GM10847 (cell line): ENCODE measurements around the gene OR51A7.

ENCODE experiments used
- POLR2A ChIP-seq: IDR thresholded peaks from 2 replicates; pipeline ENCODE4 v1.6.1; 2011; ENCODE audit not compliant: insufficient read length; ENCODE audit errors: extremely low read depth

Gene OR51A7, protein sequence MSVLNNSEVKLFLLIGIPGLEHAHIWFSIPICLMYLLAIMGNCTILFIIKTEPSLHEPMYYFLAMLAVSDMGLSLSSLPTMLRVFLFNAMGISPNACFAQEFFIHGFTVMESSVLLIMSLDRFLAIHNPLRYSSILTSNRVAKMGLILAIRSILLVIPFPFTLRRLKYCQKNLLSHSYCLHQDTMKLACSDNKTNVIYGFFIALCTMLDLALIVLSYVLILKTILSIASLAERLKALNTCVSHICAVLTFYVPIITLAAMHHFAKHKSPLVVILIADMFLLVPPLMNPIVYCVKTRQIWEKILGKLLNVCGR

DNA sequence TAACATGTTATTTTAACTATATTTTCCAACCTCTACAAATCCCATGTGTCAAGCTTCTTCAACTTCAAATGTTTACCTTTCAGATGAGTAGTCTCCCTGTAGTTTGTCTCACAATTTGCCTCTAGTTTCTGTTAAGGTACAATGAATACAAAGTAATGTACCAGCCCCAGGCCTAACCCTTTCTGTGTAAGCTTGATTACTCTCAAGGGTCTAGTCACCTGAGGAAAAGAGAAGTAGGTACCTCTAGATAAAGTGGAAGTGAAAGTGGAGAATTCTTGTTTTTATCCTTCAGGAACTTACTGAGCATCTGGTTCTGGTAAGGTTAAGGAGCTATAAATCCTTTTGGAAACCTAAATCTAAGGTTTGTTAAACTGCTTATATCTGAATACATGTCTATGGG, at the start of gene OR51A7:
TSS of gene OR51A7 (plus strand) at position 300 of the 400 bp plus-strand sequence. CDS start 3,587 bp downstream, outside the sequence.
- TF ChIP-seq POLR2A = no peak

DNA sequence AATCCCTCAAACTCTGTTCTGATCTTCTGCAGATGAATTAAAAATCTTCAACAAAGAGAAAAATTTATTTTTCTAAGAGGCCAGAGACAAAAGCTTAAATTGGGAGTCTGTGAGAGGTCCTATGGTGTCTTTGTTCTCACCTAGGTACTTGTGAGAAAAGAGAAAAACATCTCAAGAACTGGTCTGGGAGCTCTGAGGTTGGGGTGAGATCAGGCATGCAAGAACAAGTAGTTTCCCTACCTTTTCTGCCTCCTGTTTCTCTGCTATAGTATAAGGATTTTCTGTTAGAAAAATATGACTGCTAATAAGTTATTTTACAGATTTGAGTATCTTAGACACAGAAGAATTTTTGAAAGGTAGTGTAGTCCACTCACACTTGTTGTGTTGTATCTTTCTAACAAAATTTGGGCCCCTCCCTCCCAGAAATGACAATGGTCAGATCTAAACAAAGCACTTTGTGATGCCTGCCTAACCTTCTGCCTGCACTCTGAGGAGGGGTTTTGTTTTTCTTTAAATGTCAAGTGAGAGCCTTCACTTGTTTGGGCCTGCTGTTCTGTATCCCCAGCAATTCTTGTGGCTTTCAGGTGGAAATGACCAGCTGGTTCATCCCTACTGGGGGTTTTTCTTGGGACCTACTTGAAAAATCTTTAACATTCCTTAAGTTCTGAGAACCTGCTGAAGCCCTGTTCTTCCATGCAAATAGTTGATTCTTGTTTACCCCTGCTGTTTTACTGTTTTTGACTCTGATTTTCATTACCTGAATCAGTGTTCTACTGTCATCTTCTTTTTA, 40.9 kb upstream of the OR51A7 start:
- no peak for TF ChIP-seq POLR2A

DNA sequence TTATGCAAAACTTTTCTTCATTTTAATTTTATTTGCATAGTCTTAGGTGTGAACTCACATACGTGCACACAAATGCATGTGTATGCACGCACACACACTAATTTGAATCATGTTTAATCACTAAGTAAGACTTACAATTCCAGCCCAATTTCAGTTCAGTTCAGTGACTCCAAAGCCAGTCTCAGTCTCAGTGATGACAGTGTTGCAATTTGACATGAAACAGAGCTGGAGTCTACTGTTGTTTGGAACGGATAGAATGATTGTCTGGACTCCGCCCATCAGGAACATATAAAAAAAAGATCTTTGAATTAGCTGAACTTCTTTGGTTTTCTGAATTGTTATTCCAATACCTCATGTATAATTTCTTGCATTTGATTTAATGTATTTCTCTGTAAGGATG, 39.7 kb upstream of the OR51A7 start:
- TF ChIP-seq POLR2A = no peak

DNA sequence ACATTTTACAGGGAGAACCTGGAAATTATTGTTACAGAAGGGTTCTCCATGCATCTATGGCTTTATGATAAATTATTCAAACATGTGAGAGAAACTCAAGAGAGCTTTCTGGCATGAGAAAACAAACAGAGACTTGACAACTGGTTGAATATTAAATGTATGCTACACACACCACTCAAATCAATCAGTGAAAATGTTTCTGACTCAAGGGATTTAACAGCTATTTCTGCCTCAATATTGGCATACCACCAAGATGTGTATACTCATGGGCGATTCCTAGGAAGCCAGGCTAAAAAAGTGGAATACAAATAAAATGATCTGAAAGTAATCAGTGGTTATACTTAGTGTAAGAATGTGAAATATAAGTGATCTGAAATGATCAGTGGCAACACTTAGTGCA, 37.7 kb upstream of the OR51A7 start:
- TF ChIP-seq POLR2A = no peak

DNA sequence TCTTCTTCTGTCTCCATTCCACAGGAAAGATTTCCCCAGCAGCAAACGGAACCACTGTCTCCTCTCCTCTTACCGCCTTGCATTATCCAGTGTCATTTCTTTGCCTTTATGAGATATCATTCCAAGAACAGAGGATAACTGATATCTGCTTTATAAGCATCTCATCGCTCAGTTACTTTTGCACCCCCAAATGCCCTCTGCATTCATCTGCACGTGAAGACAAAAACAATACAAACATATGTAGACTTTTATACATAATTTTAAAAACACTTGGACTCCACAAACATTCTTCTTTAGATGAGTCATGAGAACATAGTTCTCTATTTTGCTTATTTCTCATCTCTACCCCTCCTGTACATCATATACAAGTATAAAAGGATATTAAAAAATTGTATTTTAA, 22.4 kb upstream of the OR51A7 start:
- TF ChIP-seq POLR2A = no peak

DNA sequence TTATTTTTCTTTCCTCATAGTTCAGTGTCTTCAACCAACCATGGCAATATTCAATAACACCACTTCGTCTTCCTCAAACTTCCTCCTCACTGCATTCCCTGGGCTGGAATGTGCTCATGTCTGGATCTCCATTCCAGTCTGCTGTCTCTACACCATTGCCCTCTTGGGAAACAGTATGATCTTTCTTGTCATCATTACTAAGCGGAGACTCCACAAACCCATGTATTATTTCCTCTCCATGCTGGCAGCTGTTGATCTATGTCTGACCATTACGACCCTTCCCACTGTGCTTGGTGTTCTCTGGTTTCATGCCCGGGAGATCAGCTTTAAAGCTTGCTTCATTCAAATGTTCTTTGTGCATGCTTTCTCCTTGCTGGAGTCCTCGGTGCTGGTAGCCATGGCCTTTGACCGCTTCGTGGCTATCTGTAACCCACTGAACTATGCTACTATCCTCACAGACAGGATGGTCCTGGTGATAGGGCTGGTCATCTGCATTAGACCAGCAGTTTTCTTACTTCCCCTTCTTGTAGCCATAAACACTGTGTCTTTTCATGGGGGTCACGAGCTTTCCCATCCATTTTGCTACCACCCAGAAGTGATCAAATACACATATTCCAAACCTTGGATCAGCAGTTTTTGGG, 21.6 kb upstream of the OR51A7 start, which contains the start of gene OR51T1:
TSS of gene OR51T1 (plus strand) at position 41 of the 641 bp plus-strand sequence. CDS start at position 41, 0 bp downstream.
- no peak for TF ChIP-seq POLR2A

DNA sequence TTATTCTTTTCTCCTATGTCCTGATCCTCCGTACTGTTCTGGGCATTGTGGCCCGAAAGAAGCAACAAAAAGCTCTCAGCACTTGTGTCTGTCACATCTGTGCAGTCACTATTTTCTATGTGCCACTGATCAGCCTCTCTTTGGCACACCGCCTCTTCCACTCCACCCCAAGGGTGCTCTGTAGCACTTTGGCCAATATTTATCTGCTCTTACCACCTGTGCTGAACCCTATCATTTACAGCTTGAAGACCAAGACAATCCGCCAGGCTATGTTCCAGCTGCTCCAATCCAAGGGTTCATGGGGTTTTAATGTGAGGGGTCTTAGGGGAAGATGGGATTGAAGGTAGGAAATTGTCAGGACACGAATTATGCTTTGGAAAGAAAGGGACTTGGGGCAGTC, 21.0 kb upstream of the OR51A7 start:
- no peak for TF ChIP-seq POLR2A

DNA sequence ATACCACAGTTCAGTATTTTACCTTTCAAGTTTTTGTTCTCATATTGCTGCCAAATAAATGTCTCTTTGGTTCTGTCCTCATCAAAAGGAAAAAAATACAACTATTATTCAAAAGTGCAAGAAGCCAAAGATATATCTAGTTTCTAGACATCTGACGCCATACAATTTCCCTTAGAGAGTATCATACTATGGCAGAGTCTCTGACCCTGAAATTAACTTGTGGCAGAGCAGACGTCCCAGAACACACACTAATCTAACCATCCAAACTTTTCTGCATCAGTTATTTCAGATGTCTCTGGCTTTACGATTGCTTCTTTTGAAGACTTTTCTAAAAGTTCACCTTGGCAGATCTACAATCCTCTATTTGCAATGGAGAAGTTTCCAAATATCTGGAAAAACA, 19.2 kb upstream of the OR51A7 start:
- TF ChIP-seq POLR2A = no peak

DNA sequence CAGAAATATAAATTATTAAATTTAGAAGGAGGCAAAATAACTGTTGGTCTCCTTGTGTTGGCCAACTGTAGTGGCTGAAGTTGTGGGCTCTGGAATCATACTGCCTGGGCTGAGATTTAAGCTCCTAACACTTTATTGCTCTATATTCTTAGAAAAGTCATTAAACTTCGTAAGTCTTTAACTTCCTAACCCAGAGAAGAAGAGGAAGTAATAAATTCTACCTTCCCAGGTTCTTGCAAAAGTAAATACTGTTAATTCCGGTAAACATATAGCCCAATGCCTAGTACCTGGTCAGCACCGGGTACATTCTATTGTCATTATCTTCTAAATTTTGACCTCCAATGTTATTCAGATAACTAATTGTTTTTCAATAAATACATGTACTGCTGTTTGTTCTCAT, 17.4 kb upstream of the OR51A7 start:
- TF ChIP-seq POLR2A = no peak

DNA sequence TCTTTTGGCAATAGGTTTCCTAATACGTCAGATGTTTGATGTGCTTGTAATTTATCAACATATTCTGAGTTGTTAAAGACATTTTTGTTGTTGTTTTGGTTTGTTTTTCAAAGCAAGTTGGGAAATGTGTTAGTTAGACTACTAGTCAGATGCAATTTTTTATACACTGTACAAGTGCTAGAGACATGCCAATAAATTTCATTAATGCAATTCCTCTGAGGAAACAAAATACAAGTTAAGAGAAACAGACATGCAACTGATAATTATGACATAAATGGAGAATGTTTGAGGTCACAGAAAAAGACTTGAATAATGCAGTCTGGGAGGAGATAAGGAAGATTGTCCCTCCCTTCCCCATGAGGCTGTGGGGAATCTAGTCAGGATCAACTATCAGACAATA, 16.0 kb upstream of the OR51A7 start:
- no peak for TF ChIP-seq POLR2A

DNA sequence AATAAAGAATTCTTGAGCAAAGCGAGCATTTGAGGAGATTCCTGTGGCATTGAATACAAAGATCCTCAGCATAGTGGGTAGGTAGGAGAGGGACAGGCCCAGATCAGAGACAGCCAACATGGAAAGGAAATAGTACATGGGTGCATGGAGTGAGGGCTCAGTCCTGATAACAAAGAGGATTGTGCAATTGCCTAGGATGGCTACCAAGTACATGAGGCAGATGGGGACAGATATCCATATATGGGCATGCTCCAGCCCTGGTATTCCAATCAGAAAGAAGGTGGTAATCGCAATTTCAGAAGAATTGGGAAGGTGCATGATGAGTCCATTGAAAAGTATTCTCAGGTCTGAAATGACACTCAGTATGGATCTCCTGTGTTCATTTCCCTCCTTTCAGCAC, 13.3 kb upstream of the OR51A7 start:
- no peak for TF ChIP-seq POLR2A

DNA sequence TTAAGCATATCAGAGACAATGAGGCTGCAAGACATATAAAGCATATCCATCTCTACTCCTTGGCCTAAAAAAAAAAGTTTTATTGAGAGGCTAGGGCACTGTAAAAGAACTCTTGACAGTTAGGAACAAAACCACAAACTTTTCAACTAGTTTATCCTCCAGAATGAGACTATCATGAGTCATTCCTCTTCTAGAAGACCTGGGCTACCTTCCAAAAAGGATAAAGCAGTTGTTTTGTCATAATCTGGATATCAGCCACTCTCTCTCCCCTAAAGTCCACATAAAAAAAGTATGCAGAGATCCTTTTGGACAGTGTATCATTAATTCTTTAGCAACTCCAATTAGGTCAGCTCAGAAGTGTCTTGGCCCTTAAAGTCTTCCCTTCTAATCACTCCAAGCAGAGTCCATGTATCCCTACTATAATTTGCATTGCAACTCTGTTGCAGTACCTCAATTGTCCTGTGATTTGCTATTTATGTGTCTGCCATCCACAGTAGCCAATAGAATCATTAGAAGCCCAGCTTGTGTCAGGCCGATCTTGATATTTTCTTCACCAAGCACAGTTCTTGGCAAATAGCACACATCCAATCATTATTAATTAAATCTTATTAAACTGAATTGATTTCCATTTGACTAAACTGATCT, 11.5 kb upstream of the OR51A7 start:
- TF ChIP-seq POLR2A = no peak

DNA sequence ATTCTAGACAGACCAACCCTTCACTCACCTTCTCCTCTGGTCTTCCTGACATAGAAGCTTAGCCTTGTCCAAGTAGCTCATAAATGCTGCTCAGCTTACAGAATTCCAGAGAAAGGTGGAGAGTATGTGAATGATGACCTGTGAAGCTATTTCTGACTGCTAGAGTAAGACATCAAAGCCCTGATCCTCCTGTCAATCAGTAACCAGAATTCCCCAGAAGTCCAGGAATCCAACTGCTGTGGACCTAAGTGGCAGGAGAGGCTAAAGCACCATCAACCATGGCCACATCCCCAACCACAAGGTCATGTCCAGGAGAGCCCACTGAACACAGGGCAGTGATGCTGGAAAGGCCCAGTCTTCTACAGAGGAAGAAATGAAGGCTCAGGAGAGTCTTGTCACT, 13.0 kb downstream of the OR51A7 start:
- no peak for TF ChIP-seq POLR2A

DNA sequence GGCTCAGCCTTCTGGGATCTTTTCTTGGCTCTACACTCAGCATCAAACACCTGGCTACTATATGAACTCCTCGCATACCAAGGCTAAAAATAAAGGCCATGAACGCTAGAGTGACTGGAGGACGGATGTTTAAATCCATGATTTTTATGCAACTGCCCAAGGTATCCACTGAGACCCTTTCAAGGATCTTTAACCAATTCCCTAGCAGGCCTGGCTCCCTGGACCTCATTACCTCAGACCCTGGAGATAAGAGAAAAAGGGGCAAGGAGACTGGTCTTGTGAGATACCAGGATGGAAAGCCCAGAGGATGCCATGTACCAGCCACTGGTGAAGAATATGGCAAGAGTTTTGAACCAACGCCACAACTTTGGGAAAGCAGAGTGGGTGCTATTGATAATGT, 15.7 kb downstream of the OR51A7 start, which contains the start of gene OR51G2:
TSS of gene OR51G2 (minus strand) at position 101 of the 400 bp plus-strand sequence. CDS start 3,687 bp downstream, outside the sequence.
- TF ChIP-seq POLR2A = no peak

DNA sequence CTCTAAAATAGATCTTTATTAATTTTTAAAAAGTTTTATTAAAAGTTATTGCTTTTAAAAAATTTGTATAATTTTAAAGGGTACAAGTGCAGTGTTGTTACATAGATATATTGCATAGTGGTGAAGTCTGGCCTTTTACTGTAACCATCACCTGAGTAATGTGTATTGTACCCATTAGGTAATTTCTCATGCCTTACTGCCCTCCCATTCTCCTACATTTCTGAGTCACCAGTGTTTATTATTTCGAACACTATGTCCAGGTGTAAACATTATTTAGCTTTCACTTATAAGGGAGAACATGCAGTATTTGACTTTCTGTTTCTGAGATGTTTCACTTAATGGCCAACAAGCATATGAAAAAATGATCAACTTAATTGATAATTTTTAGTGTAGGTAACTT, 18.2 kb downstream of the OR51A7 start:
- no peak for TF ChIP-seq POLR2A
